Fibroblast of skin of abdomen (primary cell): ENCODE measurements around the gene BCAT1.

Source experiments
- DNase-seq: peaks from one replicate; pipeline ENCODE4 v3.0.0-alpha.2; 2013

Gene BCAT1

GRCh38 chr12:24803430-24804245 lies 145.3 kb downstream of the BCAT1 start:
- DNase-seq = no peak

DNA sequence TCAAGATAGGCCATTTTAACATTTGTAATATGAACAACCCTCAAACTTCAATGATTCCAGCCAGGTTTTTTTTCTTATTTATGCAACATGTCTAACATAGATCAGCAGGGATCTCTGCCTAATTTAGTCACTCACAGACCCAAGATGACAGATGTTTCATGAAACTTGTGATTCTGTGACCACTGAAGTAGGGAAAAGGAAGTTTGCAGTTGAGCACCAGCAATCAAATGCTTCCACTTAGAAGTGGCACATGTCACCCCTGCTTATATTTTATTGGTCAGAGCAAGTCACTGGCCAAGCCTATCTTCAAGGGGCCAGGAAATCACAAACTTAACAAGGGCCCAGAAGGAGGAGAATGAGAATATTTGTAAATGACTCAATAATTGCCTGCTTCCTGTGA lies 150.6 kb downstream of the BCAT1 start:
- no peak for DNase-seq

DNA sequence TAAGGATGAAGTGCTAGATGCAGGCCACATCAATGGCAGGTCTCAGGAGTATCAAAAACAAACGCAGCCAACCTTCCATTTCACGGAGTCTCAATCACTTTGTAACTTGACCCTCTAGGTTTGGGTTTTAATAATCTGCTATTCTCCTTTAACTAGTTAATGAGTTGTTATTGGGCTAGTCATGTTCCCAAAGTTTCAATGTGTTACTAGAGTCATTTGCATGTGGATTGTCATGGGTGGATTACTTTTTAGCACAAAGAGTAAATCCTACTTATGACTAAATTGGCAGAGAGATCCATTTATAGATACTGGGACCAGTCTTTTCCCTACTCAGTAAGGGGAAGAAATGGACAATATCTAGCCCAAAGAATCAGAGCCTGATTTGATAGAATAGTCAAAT lies 151.0 kb downstream of the BCAT1 start:
- no peak for DNase-seq

GRCh38 chr12:24796876-24797275 lies 152.0 kb downstream of the BCAT1 start:
- DNase-seq = no peak

GRCh38 chr12:24795699-24796347 lies 153.1 kb downstream of the BCAT1 start:
- no peak for DNase-seq

DNA sequence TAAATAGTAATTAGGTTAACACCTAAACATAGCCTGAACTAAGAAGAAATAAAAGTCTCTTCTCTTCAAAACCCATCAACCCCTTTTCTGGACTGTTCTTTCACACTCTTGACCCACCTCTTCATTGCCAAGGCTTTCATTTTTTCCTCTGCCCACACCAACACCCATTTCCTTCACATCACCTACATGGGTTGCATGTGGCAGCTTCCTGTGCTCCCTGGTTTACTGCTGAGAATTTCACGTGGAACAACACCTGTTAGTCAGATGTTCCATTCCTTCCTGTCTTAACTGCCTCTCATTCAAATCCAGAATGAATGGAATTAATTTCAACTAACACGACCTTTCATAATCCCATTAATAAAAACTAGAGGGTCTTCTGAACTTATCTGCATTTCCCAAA lies 157.3 kb downstream of the BCAT1 start:
- no peak for DNase-seq

- no peak for DNase-seq
Observed at GRCh38 chr12:24788886-24789285, 160.0 kb downstream of the BCAT1 start.

DNA sequence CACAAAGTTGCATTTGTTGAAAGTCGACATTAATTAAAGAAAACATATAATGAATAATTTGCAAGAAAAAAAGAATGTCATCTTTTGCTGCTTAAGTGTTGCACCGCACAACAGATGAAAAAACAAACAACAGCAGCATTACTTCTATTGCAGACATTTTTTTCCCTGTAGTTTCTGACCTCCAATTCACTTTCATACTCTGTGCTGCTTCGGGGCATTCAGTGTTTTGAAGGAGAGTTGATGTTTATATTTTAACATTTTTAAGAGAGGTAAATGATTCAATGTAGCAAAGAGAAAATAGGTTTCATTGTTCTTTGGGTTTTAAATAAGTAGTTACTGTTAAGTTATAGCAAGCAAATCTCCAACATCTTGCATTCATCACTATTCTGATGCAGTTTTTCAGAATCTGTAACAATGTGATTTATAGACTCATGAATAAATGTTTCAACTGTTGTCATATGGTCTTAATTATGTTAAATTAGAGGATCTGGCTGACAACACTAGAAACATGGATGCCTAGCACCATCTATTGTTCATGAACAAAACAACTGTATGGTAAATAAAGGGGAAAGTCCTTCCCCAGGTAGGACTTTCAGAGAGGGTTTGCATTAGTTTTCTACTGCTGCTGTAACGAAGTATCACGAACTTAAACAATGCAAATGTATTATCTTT lies 168.1 kb downstream of the BCAT1 start:
- DNase-seq = peak; percentile 67

GRCh38 chr12:24778486-24779304 lies 170.2 kb downstream of the BCAT1 start:
- DNase-seq = peak; percentile 55

DNA sequence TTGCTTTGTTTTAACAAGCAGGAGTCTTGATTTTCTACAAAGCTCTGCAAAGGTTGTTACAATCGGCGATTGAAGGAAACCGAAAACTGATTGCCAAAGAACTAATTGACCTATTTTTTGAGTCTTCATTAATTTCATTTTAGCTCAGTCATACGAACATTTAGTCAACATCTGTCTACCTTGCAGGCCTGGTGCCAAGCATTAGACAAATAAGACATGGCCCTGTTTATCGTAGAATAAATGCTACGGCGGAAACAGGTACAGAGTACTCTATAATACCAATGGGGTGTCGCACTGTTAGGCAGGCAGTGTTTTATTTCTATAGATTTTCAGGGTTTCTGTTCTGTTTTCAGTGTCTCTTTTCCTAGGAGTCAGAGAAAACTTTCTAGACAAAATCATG lies 171.5 kb downstream of the BCAT1 start:
- DNase-seq = no peak

GRCh38 chr12:24776861-24777260 lies 172.0 kb downstream of the BCAT1 start:
- DNase-seq = peak; percentile 39

- DNase-seq = no peak
Observed at GRCh38 chr12:24775073-24775472, 173.8 kb downstream of the BCAT1 start.

DNA sequence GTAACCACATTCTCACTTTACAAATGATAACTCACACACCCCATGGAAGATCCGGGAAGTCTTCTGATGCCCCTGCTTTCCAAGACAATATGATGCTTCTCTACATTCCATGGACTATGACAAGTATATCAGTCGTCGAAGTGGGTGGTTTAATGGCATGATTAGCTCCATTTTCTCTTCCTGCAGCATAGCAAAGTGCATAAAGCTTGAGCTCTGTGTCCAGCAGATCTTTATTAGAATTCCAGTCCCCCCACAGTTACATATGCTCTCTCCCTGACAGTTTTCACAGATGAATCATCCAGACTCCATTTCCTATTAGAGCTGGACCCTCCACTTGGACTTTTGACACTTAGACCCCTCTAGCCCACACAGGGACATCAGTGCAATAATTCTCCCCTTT lies 174.9 kb downstream of the BCAT1 start:
- peak; percentile 6 for DNase-seq

DNA sequence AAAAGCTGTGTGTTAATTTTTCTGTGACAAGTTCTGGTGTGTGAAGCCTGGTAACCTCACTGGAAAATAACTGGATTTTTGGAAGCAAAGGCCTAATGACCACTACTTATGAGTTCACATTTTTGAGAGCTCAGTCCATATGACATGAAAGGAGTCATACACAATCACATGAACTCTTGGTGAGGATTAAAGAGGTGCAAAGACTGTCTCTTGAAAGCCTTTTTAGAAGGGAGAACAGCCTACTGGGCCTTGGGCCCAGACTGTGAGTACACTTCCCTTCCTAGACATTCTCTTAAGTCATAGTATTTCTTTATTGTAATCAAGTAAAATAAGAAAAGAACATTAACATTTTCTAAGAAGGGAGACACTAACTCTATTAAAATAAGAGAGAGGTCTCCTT lies 176.1 kb downstream of the BCAT1 start:
- DNase-seq = no peak

DNA sequence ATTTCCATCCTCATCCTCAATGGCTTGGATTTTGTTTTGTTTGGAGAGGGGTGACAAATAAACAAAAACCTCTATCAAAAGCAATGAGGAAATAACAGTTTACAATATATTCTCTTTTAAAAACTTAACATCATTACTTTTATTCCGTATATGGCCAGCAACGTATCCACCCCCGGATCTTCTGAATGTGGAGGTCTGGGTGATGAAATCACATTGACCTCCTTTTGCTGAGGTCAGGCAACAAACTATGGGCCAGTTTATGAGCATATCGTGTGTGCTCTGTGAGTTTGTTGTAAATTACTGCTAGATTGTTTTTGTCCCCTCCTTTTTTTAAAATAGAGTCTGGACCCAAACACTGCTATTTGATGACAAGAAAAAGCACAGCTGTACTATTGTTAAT lies 178.1 kb downstream of the BCAT1 start:
- DNase-seq = no peak

- no peak for DNase-seq
Observed at GRCh38 chr12:24770334-24770733, 178.6 kb downstream of the BCAT1 start.

- DNase-seq = no peak
Observed at GRCh38 chr12:24769682-24770081, 179.2 kb downstream of the BCAT1 start.

DNA sequence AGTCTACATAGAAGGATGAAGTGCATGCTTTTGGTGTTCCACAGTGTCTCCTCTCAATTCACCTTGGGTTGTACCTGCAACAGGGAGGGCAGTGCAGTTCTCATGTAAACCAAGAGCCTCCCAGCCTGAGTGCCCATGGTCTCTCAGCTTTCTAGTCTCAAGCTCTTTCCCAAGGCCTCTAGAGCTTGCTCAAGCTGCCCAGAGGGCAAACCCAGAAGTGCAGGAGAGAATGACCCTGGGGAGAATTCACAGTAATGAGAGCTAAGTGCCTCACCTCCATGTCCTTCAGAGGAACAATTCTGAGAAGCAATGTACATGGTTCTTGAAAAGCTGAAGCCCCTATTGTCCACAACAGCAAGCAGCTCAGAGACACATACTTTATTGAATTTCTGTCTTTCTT lies 180.5 kb downstream of the BCAT1 start:
- no peak for DNase-seq

- no peak for DNase-seq
Observed at GRCh38 chr12:24767016-24767415, 181.9 kb downstream of the BCAT1 start.

- no peak for DNase-seq
Observed at GRCh38 chr12:24764712-24765111, 184.2 kb downstream of the BCAT1 start.

DNA sequence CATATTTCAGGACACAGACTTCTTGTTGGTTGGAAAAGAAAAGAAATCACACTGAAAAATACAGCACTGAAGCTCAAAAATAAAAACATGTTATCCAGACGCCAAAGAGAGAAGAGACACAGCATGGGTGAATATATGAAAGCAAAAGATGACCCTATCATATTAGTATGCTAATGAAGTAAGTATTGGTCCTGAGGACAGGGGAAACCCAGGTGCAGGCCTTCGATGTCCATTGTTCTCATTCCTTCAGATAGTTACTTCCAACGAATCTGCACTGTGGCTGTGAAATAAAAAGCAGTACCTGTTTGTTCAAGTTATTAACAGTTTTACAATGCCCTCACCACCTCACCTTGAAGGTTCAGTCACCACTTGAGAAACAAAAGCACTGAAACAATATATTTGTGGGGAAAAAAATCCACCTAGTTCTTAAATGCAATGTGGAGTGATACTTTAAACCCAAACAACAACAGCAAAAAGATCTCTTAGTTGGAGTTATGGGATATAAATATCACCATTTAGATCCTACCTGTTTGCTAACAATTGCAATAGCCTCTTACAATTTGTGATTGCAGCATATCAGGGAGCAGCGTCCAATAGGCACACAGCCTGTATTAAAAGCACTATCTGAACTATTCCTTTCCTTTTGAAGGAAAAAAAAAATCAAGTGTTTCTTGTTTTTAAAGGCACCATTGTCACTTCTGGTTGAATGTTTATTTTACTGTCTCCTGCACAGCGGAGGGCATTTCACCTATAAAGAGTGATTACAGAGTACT lies 188.1 kb downstream of the BCAT1 start:
- no peak for DNase-seq

DNA sequence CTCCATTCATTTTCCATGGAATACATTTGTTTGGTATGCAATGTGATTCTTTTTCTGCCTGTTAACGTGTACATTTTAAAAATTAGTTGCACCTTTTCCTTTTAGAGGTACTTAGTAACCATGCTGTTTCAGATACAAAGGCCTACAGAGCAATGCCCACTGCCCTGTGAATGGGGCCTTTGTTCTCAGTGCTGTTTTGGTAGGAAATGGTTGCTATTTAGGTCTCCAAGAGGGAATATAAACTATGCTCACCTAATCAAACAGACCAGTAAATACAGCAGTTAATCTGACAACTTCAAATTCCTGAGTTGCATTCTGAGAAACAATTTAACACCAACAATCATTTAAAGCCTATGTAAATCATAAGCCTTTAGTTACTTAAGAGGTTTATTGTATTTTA lies 188.7 kb downstream of the BCAT1 start:
- DNase-seq = no peak
